SU-DHL-6 (cell line): ENCODE results near the gene SUSD2.

Experiments used
- H2AFZ ChIP-seq: fragments of 200-600 bp; sonication (generic); 2 replicates; pipeline ENCODE4 v1.6.1; 2014; ENCODE audit warnings: low read depth, mild to moderate bottlenecking, moderate library complexity, mixed read lengths, antibody characterized with exemption, low read length; ENCODE audit not compliant: severe bottlenecking
- H3F3A ChIP-seq: fragments of 200-600 bp; shearing (Covaris generic); 2 replicates; pipeline ENCODE4 v1.6.0; 2016; ENCODE audit warnings: antibody characterized with exemption, mild to moderate bottlenecking; ENCODE audit not compliant: insufficient read depth
- H3K27ac ChIP-seq: fragments of 200-600 bp; sonication (generic); 2 replicates; pipeline ENCODE4 v1.5.1; 2016; ENCODE audit warnings: low read depth, mild to moderate bottlenecking, low read length, moderate library complexity, mixed read lengths
- H3K27me3 ChIP-seq: fragments of 200-600 bp; sonication (generic), shearing (Covaris generic); 2 replicates; pipeline ENCODE4 v1.6.0; 2014; ENCODE audit warnings: mild to moderate bottlenecking, low read length
- H3K36me3 ChIP-seq: fragments of 200-600 bp; sonication (generic); 2 replicates; pipeline ENCODE4 v1.6.1; 2014; ENCODE audit warnings: mild to moderate bottlenecking, low read length, mixed read lengths
- H3K4me2 ChIP-seq: fragments of 300-600, 200-600 bp; shearing (Covaris generic), sonication (generic); 2 replicates; pipeline ENCODE4 v1.6.0; 2014; ENCODE audit warnings: low read length, low read depth, mild to moderate bottlenecking; ENCODE audit not compliant: poor library complexity, severe bottlenecking
- H3K4me3 ChIP-seq: fragments of 200-600 bp; sonication (generic); 2 replicates; pipeline ENCODE4 v1.5.1; 2014; ENCODE audit warnings: antibody characterized with exemption, low read length, mild to moderate bottlenecking, mixed read lengths; ENCODE audit not compliant: insufficient read depth, poor library complexity, severe bottlenecking
- H3K79me2 ChIP-seq: fragments of 200-600 bp; sonication (generic); 2 replicates; pipeline ENCODE4 v1.6.1; 2014; ENCODE audit warnings: mild to moderate bottlenecking, low read length, moderate library complexity; ENCODE audit not compliant: insufficient read depth
- H3K9ac ChIP-seq: fragments of 200-600 bp; sonication (generic); 2 replicates; pipeline ENCODE4 v1.7.0; 2014; ENCODE audit warnings: mild to moderate bottlenecking, low read length
- H3K9me2 ChIP-seq: fragments of 200-600 bp; sonication (generic); replicated peaks from 2 replicates; pipeline ENCODE4 v1.6.1; 2014; ENCODE audit warnings: low read length; ENCODE audit not compliant: insufficient read depth
- H3K9me3 ChIP-seq: fragments of 200-600 bp; sonication (generic); 2 replicates; pipeline ENCODE4 v1.6.1; 2014; ENCODE audit warnings: low read length, mixed read lengths; ENCODE audit not compliant: insufficient read depth
- H4K20me1 ChIP-seq: fragments of 200-600 bp; sonication (generic); 2 replicates; pipeline ENCODE4 v1.6.1; 2014; ENCODE audit warnings: low read depth, mild to moderate bottlenecking, antibody characterized with exemption, low read length, moderate library complexity, mixed read lengths
- CTCF ChIP-seq: fragments of 200-600 bp; sonication (generic); IDR thresholded peaks from one replicate; pipeline ENCODE4 v1.5.1; 2017; ENCODE audit warnings: antibody characterized with exemption, mild to moderate bottlenecking, low read length, moderate library complexity; ENCODE audit not compliant: insufficient read depth, poor library complexity, severe bottlenecking
- EZH2phosphoT487 ChIP-seq: fragments of 200-600 bp; sonication (generic), shearing (Covaris generic); conservative IDR thresholded peaks from 2 replicates; pipeline ENCODE4 v1.6.1; 2018; ENCODE audit warnings: mild to moderate bottlenecking, antibody characterized with exemption, low read length, moderate library complexity, mixed read lengths

SUSD2 gene

DNA sequence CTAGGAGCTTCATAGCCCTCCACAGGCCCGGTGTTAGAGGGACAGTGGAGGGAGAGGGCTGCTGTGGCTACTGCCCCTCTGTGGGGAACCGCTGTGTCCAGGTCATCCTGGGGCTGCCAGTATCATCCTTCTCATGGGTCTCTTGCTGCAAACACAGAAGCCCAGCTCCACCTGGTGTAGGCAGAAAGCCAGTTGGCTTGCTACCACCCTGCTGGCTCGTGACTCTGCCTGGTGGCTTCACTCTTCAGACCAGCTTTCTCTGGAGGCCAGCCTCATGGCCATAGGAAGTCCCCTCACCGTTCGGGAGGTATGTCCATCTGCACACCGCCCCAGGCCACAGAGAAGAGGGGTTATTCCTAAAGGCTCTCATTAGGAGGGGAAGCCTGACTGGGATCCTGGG lies 19.4 kb upstream of the SUSD2 start:
- Histone ChIP-seq H3K27me3 (no peaks in the 10 kb centered on the region), H2AFZ (no peak overlapping the region), H3K4me2 (no peak overlapping the region), H3K27ac (no peak overlapping the region), H3F3A (no peaks in the 10 kb centered on the region), H3K9ac (no peak overlapping the region), H3K9me2 (no peaks in the 10 kb centered on the region), H3K9me3 (no peaks in the 10 kb centered on the region), H3K4me3 (no peak overlapping the region), H3K36me3 (no peaks in the 10 kb centered on the region), H4K20me1 (no peaks in the 10 kb centered on the region), H3K79me2 (no peaks in the 10 kb centered on the region)
- TF ChIP-seq EZH2phosphoT487 (no peak), CTCF (no peak)

DNA sequence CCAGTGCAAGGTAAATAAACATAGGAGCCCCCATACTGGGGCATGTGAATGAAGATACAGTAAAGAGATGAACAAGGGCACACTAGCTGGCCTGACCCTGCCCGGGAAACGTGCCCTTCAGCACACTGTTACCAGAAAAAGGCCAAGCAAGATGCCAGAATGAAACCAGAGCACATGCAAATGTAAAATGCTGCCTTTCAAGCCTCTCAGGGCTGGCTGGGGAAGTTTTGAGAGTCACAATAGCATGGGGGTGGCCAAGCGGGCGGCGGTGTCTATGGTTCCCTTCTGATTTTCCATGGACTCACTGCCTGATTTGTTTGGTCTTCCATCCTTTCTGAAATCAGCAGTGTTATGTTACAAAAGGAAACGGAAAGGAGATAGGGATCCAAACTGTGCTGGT lies 18.9 kb upstream of the SUSD2 start:
- no peak overlapping the region for H3K9ac ChIP-seq
- H3K27ac ChIP-seq = no peak overlapping the region
- no peaks in the 10 kb centered on the region for H4K20me1 ChIP-seq
- no peaks in the 10 kb centered on the region for H3K36me3 ChIP-seq
- H3K27me3 ChIP-seq = no peaks in the 10 kb centered on the region
- TF ChIP-seq CTCF (no peak), EZH2phosphoT487 (no peak)
- no peak overlapping the region for H3K4me2 ChIP-seq
- no peaks in the 10 kb centered on the region for H3K9me2 ChIP-seq
- H2AFZ ChIP-seq = no peak overlapping the region
- H3K9me3 ChIP-seq = no peaks in the 10 kb centered on the region
- no peaks in the 10 kb centered on the region for H3K79me2 ChIP-seq
- H3K4me3 ChIP-seq = no peak overlapping the region
- no peaks in the 10 kb centered on the region for H3F3A ChIP-seq

DNA sequence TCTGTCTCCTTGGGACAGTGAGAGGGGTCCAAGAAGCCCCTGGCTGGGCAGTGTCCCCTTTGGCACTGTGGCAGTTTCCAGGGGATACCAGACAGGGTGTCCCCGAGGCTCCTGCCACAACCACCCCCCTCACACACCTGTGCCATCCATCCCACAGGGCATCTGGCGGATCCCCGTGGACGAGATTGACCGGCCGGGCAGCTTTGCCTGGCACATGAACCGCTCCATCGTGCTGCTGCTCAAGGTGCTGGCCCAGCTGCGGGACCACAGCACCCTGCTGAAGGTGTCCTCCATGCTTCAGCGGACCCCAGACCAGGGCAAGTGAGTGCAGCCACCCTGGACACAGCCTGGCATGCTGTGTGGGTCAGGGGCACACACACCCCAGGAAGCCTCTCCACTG lies 17.0 kb upstream of the SUSD2 start:
- TF ChIP-seq CTCF = no peak
- H4K20me1 ChIP-seq = no peaks in the 10 kb centered on the region

DNA sequence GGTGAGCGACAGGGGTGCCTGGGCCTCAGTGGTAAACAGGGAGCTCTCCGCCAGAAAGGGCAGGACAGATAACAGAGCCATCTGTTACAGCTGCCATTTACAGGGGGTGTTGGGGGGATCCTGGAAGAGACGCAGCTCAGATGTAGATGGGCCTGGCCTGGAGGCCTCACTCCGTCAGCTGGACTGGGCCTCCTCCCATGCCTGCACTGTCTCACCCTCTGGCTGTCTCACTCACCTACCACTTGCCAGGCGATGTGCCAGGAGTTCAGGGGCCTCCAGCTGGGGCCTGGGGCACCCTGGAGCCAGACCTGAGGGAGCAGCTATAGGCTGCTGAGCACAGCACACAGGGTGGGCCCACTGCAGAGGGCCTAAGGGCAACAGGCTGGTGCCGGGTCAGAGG lies 16.3 kb upstream of the SUSD2 start:
- H3K4me2 ChIP-seq = no peak overlapping the region
- no peak for TF ChIP-seq EZH2phosphoT487
- TF ChIP-seq CTCF = no peak
- no peaks in the 10 kb centered on the region for H3K79me2 ChIP-seq
- no peak overlapping the region for H2AFZ ChIP-seq
- no peaks in the 10 kb centered on the region for H3K27me3 ChIP-seq
- no peak overlapping the region for H3K27ac ChIP-seq
- no peaks in the 10 kb centered on the region for H4K20me1 ChIP-seq
- H3K9ac ChIP-seq = no peak overlapping the region
- H3K4me3 ChIP-seq = no peak overlapping the region
- H3K36me3 ChIP-seq = no peaks in the 10 kb centered on the region
- H3K9me2 ChIP-seq = no peaks in the 10 kb centered on the region
- no peaks in the 10 kb centered on the region for H3F3A ChIP-seq
- no peaks in the 10 kb centered on the region for H3K9me3 ChIP-seq

More for the DNA sequence above, 17.0 kb upstream of the SUSD2 start:
- Histone ChIP-seq H3K79me2 (no peaks in the 10 kb centered on the region), H3K4me2 (no peak overlapping the region), H3K27me3 (no peaks in the 10 kb centered on the region), H3K4me3 (no peak overlapping the region), H3K9me3 (no peaks in the 10 kb centered on the region), H3K9ac (no peak overlapping the region), H3K36me3 (no peaks in the 10 kb centered on the region), H2AFZ (no peak overlapping the region), H3K27ac (no peak overlapping the region), H3F3A (no peaks in the 10 kb centered on the region), H3K9me2 (no peaks in the 10 kb centered on the region)
